ENCODE data around the gene SPAG9.
"Not testable (repeated sequence)": the region's sequence is repeated elsewhere in the genome, so short reads cannot be mapped to it uniquely, and the experiment has no call there.

SPAG9 gene

GRCh38 chr17:51128076-51128475, 7.4 kb upstream of the SPAG9 start:
- no peak for DNase-seq

- no peak for DNase-seq
Observed at GRCh38 chr17:51124640-51125503, 4.2 kb upstream of the SPAG9 start.

DNA sequence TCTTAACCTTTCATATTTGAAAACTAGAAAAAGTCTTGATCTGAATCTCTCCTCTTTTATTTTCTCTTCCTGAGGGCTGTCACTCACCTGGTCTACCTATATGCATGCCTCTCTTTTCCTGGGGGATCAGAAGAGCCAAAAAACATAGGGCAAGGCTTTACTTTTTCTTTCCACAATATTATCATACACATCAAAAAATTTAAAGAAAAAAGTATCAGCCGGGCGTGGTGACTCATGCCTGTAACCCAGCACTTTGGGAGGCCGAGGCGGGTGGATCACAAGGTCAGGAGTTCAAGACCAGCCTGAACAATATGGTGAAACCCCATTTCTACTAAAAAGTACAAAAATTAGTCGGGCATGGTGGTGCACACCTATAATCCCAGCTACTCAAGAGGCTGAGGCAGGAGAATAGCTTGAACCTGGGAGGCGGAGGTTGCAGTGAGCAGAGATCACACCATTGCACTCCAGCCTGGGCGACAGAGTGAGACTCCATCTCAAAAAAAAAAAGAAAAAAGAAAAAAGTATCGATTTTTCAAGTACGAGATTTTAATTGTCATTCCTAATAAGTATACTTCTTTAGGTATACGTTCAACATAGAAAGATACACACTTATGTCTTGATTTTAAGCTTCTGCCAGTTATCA, 1.9 kb upstream of the SPAG9 start:
- not testable (repeated sequence) for DNase-seq

- DNase-seq, result peak; percentile 80
Observed at GRCh38 chr17:51121620-51122472, 1.2 kb upstream of the SPAG9 start.

DNA sequence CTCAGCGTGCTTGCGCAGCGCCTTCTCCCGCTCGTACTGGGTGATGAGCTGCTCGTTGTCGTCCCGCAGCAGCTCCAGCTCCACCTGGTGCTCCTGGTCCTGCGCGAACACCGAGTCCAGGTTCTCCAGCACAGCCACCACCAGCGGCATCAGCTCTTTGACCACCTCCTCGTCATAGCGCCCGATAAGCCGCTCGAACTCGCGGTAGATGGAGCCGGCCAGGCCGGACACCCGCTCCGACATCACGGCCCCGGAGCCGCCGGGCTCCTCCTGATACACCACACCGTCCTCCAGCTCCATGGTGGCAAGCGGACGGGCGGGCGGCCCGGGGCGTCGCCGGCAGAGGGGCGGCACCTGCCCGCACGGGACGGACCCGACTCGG, 320 bp downstream of the SPAG9 start:
- no peak for DNase-seq

- DNase-seq, result peak; percentile 20
Observed at GRCh38 chr17:51119415-51120356, 982 bp downstream of the SPAG9 start.

- DNase-seq, result no peak
Observed at GRCh38 chr17:51118330-51119195, 2.1 kb downstream of the SPAG9 start.

GRCh38 chr17:51115179-51115578, 5.5 kb downstream of the SPAG9 start:
- no peak for DNase-seq

GRCh38 chr17:51112303-51113222, 8.1 kb downstream of the SPAG9 start:
- not testable (repeated sequence) for DNase-seq

GRCh38 chr17:51107778-51108177, 12.9 kb downstream of the SPAG9 start:
- DNase-seq, result no peak

DNA sequence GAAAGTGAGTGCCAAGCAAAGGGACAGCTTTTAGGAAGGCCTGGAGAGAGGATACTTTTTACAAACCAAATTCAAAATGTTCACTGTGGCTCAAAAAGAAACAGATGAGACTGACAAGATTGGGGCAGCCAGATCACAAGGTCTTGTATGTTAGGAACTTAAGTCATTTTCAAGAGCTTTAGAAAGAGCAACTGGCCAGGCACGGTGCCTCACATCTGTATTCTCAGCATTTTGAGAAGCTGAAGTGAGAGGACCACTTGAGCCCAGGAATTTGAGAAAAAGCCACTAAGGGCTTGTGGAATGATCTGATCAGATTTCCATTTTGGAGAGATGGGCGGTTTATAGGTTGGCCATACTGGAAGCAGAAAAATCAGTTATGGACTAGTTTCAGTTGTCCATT, 17.2 kb downstream of the SPAG9 start:
- no peak for DNase-seq

DNA sequence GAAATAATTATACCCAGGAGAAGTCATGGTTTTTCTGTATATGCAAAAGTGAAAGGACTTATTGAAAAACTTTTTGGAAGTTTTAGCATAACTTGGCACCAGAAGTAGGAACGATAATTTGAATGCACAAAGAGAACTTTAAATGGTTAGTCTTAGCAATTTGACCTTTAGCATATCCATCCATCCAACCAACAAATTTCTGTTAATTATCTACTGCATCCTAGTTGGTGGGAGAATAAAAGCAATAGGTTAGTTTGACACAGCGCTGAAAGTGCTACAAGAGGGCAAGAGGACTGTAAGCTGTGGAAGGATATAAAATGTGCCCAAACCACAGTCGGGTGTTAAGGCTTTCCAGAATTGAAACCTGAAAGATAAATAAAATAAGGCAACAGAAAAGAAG, 17.6 kb downstream of the SPAG9 start:
- DNase-seq, result no peak

- no peak for DNase-seq
Observed at GRCh38 chr17:51097708-51098446, 22.8 kb downstream of the SPAG9 start.

- no peak for DNase-seq
Observed at GRCh38 chr17:51091635-51092034, 29.0 kb downstream of the SPAG9 start.

DNA sequence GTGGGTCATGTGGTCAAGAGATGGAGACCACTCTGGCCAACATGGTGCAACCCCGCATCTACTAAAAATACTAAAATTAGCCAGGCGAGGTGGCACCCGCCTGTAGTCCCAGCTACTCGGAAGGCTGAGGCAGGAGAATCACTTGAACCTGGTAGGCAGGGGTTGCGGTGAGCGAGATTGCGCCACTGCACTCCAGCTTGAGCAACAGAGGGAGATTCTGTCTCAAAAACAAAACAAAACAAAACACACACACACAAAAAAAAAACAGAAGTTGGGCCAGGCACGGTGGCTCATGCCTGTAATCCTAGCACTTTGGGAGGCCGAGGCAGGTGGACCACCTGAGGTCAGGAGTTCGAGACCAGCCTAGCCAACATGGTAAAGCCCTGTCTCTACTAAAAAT, 31.8 kb downstream of the SPAG9 start:
- not testable (repeated sequence) for DNase-seq

DNA sequence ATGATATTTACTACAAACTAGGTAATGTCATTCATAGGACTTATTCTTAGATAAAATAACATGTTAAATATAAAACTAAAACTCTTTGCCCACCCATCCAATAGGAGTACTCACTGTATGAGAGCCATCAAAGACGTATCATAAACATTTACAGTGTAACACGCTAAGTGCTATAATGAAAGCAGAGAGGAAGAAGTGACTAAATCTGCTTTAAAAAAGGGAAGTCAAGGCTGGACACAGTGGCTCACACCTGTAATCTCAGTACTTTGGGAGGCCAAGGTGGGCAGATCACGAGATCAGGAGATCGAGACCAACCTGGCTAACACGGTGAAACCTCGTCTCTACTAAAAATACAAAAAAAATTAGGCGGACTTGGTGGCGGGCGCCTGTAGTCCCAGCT, 32.4 kb downstream of the SPAG9 start:
- DNase-seq, result no peak

- no peak for DNase-seq
Observed at GRCh38 chr17:51087072-51087757, 33.5 kb downstream of the SPAG9 start.

DNA sequence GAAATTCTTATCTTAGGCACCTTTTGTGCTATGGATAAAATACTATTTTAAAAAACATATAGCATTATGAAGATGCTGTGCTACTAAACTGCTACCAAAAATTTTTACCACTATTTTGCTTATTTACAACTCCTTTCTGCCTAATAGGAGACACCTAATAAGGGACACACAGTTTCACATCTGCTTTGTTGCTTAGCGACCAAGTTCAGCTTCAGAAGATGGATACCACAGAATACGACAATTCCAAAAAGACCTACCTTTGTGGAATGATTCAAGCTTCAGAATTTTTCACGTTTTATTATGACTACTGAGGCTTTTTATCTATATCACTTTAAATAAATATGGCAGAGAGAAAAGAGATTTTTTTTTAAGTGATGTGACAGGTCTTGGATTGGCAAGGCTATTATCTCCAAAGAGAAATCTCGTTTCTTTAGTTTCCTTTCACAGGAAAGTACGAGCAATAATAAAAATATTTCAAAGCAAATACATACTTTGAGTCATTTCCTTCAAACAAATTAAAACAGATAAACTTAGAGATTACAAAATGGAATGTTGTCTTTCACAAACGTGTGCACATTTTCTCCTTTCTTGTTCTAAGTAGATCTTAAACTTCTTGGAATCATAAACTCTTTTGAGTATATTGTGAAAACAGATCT, 35.4 kb downstream of the SPAG9 start:
- DNase-seq, result no peak
